Measurements from ENCODE around the gene GID4. TPM values are rescaled to one million over a fixed set of nuclear protein-coding genes. Genes with fewer than 3 reads are reported as not detected.

GID4 gene
- total RNA-seq, 1 experiment from 2014 or later = 7.3 TPM

- TF ChIP-seq, protein P1, sequence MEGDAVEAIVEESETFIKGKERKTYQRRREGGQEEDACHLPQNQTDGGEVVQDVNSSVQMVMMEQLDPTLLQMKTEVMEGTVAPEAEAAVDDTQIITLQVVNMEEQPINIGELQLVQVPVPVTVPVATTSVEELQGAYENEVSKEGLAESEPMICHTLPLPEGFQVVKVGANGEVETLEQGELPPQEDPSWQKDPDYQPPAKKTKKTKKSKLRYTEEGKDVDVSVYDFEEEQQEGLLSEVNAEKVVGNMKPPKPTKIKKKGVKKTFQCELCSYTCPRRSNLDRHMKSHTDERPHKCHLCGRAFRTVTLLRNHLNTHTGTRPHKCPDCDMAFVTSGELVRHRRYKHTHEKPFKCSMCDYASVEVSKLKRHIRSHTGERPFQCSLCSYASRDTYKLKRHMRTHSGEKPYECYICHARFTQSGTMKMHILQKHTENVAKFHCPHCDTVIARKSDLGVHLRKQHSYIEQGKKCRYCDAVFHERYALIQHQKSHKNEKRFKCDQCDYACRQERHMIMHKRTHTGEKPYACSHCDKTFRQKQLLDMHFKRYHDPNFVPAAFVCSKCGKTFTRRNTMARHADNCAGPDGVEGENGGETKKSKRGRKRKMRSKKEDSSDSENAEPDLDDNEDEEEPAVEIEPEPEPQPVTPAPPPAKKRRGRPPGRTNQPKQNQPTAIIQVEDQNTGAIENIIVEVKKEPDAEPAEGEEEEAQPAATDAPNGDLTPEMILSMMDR (IDR thresholded peaks at IDR 0.05; ENCODE audit: unreplicated experiment) = no peak
- BruUV-seq (replicated peaks) = no TSS peak
- H3K4me1 Mint-ChIP-seq (ENCODE audit: low read depth, unreplicated experiment) = no peaks in the 10 kb centered on the region
- H3K4me3 Mint-ChIP-seq (ENCODE audit: low read depth, unreplicated experiment) = no peak overlapping the region
- peaks cover 14% of the 10 kb centered on the region for H3K27me3 Mint-ChIP-seq (ENCODE audit: unreplicated experiment)
- no peak for DNase-seq
- no peak overlapping the region for H3K27ac Mint-ChIP-seq (ENCODE audit: unreplicated experiment)
- CTCF ChIA-PET = no interaction called here
- intact Hi-C loops (cut with micrococcal nuclease; ENCODE audit: unreplicated experiment) = no loop called here
- H3K9me3 Mint-ChIP-seq (ENCODE audit: low read depth, unreplicated experiment) = no peaks in the 10 kb centered on the region
- peaks cover 4% of the 10 kb centered on the region for H3K36me3 Mint-ChIP-seq (ENCODE audit: insufficient read depth, unreplicated experiment)
Observed at GRCh38 chr17:18079543-18079942, 40.3 kb downstream of the GID4 start.

DNA sequence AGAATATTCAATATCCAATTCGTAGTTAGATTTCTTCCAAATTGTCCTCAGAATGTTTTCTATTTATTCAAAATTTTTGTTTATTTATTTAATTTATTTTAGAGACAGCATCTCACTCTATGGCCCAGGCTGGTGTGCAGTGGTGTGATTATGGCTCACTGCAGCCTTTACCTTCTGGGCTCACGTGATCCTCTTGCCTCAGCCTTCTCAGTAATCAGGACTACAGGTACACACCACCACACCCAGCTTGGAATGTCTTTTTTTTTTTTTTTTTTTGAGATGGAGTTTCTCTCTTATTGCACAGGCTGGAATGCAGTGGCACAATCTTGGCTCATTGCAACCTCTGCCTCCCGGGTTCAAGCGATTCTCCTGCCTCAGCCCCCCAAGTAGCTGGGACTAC, 45.0 kb downstream of the GID4 start:
- intact Hi-C loops (cut with micrococcal nuclease; ENCODE audit: unreplicated experiment) = no loop called here
- Mint-ChIP-seq H3K9me3 (ENCODE audit: low read depth, unreplicated experiment) (no peaks in the 10 kb centered on the region), H3K4me1 (ENCODE audit: low read depth, unreplicated experiment) (peaks cover 9% of the 10 kb centered on the region), H3K4me3 (ENCODE audit: low read depth, unreplicated experiment) (no peak overlapping the region), H3K36me3 (ENCODE audit: insufficient read depth, unreplicated experiment) (peaks cover 17% of the 10 kb centered on the region), H3K27me3 (ENCODE audit: unreplicated experiment) (no peaks in the 10 kb centered on the region), H3K27ac (ENCODE audit: unreplicated experiment) (no peak overlapping the region)
- DNase-seq = no peak
- CTCF ChIA-PET = no interaction called here
- TF ChIP-seq, protein P1 (IDR thresholded peaks at IDR 0.05; ENCODE audit: unreplicated experiment) = no peak
- no TSS peak for BruUV-seq (replicated peaks)

- peaks cover 9% of the 10 kb centered on the region for H3K4me1 Mint-ChIP-seq (ENCODE audit: low read depth, unreplicated experiment)
- peak; percentile 89 for DNase-seq
- TF ChIP-seq, protein P1 (IDR thresholded peaks at IDR 0.05; ENCODE audit: unreplicated experiment) = no peak
- no TSS peak for BruUV-seq (replicated peaks)
- no peaks in the 10 kb centered on the region for H3K27me3 Mint-ChIP-seq (ENCODE audit: unreplicated experiment)
- intact Hi-C loops (cut with micrococcal nuclease; ENCODE audit: unreplicated experiment) = no loop called here
- H3K4me3 Mint-ChIP-seq (ENCODE audit: low read depth, unreplicated experiment) = peak within 1 kb of the TSS; percentile 95
- H3K36me3 Mint-ChIP-seq (ENCODE audit: insufficient read depth, unreplicated experiment) = peaks cover 23% of the 10 kb centered on the region
- H3K9me3 Mint-ChIP-seq (ENCODE audit: low read depth, unreplicated experiment) = no peaks in the 10 kb centered on the region
- peak within 1 kb of the TSS; percentile 89 for H3K27ac Mint-ChIP-seq (ENCODE audit: unreplicated experiment)
- CTCF ChIA-PET = no interaction called here
Observed at GRCh38 chr17:18087610-18088491, 48.6 kb downstream of the GID4 start, which contains the start of gene DRG2. TSS of gene DRG2 (plus strand) at chr17:18087948. CDS start at chr17:18088024, 76 bp downstream.

DNA sequence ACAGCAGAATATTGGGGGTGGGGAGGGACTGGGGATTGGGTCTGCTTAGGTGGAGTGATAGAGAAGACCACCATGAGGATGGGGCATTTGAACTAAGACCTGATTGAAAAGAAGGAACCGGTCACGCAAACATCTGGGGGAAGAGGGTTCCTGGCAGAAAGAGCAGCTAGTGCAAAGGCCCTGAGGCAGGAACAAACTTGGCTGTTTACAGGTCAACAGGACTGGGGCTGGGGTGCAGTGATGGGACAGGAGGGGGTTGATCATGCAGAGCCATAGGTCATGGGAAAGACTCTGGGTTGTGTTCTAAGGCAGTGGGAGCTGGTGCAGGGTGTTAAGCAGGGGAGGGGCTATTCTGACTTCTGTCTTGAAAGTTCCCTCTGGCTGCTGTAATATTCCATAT, 50.4 kb downstream of the GID4 start:
- TF ChIP-seq, protein P1 (IDR thresholded peaks at IDR 0.05; ENCODE audit: unreplicated experiment) = no peak
- BruUV-seq (replicated peaks) = no TSS peak
- peaks cover 9% of the 10 kb centered on the region for H3K4me1 Mint-ChIP-seq (ENCODE audit: low read depth, unreplicated experiment)
- H3K27me3 Mint-ChIP-seq (ENCODE audit: unreplicated experiment) = no peaks in the 10 kb centered on the region
- H3K9me3 Mint-ChIP-seq (ENCODE audit: low read depth, unreplicated experiment) = no peaks in the 10 kb centered on the region
- intact Hi-C loops (cut with micrococcal nuclease; ENCODE audit: unreplicated experiment) = no loop called here
- H3K27ac Mint-ChIP-seq (ENCODE audit: unreplicated experiment) = no peak overlapping the region
- peaks cover 33% of the 10 kb centered on the region for H3K36me3 Mint-ChIP-seq (ENCODE audit: insufficient read depth, unreplicated experiment)
- CTCF ChIA-PET = no interaction called here
- no peak overlapping the region for H3K4me3 Mint-ChIP-seq (ENCODE audit: low read depth, unreplicated experiment)
- DNase-seq = no peak
